ENCODE measurements around the gene RELL2.

- TF ChIP-seq SUZ12 (IDR thresholded peaks at IDR 0.05) (no peak), SP1 (IDR thresholded peaks at IDR 0.05) (no peak), FOXK2 (IDR thresholded peaks at IDR 0.05) (no peak), TARDBP (IDR thresholded peaks at IDR 0.05) (no peak), CTBP1 (IDR thresholded peaks at IDR 0.05; ENCODE audit: borderline replicate concordance) (no peak)
Measured at GRCh38 chr5:141623186-141623585, 13.6 kb upstream of the RELL2 start.
